Measurements from ENCODE around the gene AFAP1.

- TF ChIP-seq SMC3 (IDR thresholded peaks at IDR 0.05; ENCODE audit: low read depth, low read length) (no peak), POLR2A (IDR thresholded peaks at IDR 0.05; ENCODE audit: low read depth, low read length) (no peak), CTCF (conservative IDR thresholded peaks at IDR 0.05; ENCODE audit: low read depth, low read length) (no peak), RAD21 (IDR thresholded peaks at IDR 0.05; ENCODE audit: low read length) (no peak), MAZ (IDR thresholded peaks at IDR 0.05; ENCODE audit: borderline replicate concordance, low read depth, low read length) (no peak), USF2 (IDR thresholded peaks at IDR 0.05; ENCODE audit: low read depth, low read length) (no peak), FOS (IDR thresholded peaks at IDR 0.05; ENCODE audit: low read depth, low read length) (no peak), CEBPB (IDR thresholded peaks at IDR 0.05; ENCODE audit: low read depth, low read length) (no peak), RCOR1 (IDR thresholded peaks at IDR 0.05; ENCODE audit: insufficient replicate concordance, low read length) (no peak), RFX5 (IDR thresholded peaks at IDR 0.05; ENCODE audit: low read depth, low read length) (no peak), BHLHE40 (IDR thresholded peaks at IDR 0.05; ENCODE audit: low read depth, low read length) (no peak), NFE2L2 (IDR thresholded peaks at IDR 0.05; ENCODE audit: low read depth, low read length) (no peak), ELK1 (IDR thresholded peaks at IDR 0.05; ENCODE audit: borderline replicate concordance, low read depth, low read length) (no peak), MAFK (IDR thresholded peaks at IDR 0.05; ENCODE audit: low read depth, low read length) (no peak)
Measured at GRCh38 chr4:7717946-7718490, 221.6 kb downstream of the AFAP1 start.

All from IMR-90 (cell line).